GM12874 (cell line): ENCODE measurements around the gene KRTAP1-5.
"Not testable (repeated sequence)": the region's sequence is repeated elsewhere in the genome, so short reads cannot be mapped to it uniquely, and the experiment has no call there.

Experiments used
- CTCF ChIP-seq: IDR thresholded peaks from 2 replicates; pipeline ENCODE4 v1.5.1; 2011; ENCODE audit warnings: low read depth, mild to moderate bottlenecking, control low read depth, low read length, moderate library complexity; ENCODE audit not compliant: insufficient read depth

KRTAP1-5 gene

GRCh38 chr17:41064301-41064700 lies 37.3 kb upstream of the KRTAP1-5 start:
- TF ChIP-seq CTCF = no peak

GRCh38 chr17:41063449-41063848 lies 36.4 kb upstream of the KRTAP1-5 start:
- no peak for TF ChIP-seq CTCF

GRCh38 chr17:41061964-41062363 lies 35.0 kb upstream of the KRTAP1-5 start:
- TF ChIP-seq CTCF = no peak

GRCh38 chr17:41060052-41060604 lies 33.1 kb upstream of the KRTAP1-5 start, which contains the start of gene KRTAP2-3:
TSS of gene KRTAP2-3 (minus strand) at chr17:41060114. CDS start at chr17:41060050, 64 bp downstream.
- no peak for TF ChIP-seq CTCF

GRCh38 chr17:41058741-41059140 lies 31.7 kb upstream of the KRTAP1-5 start:
- TF ChIP-seq CTCF = no peak

- TF ChIP-seq CTCF = no peak
Measured at GRCh38 chr17:41057547-41057946, 30.5 kb upstream of the KRTAP1-5 start.

GRCh38 chr17:41055130-41055529 lies 28.1 kb upstream of the KRTAP1-5 start, which contains the start of gene KRTAP2-2:
TSS of gene KRTAP2-2 (minus strand) at chr17:41055230. CDS start at chr17:41055211, 19 bp downstream.
- TF ChIP-seq CTCF = not testable (repeated sequence)
